AG09319 (cell line): Measurements from ENCODE around the gene GTF2E1.
"Not testable (repeated sequence)": the region's sequence is repeated elsewhere in the genome, so short reads cannot be mapped to it uniquely, and the experiment has no call there.

Source experiments
- DNase-seq: peaks from one replicate; pipeline ENCODE4 v3.0.0-alpha.2; 2010; ENCODE audit warnings: low read depth; ENCODE audit errors: extremely low read depth
- CTCF ChIP-seq: IDR thresholded peaks from 2 replicates; pipeline ENCODE4 v1.5.1; 2011; ENCODE audit warnings: low read depth, mild to moderate bottlenecking, inconsistent platforms, low read length, moderate library complexity

GTF2E1 gene

GRCh38 chr3:120756061-120756460 lies 13.5 kb downstream of the GTF2E1 start:
- no peak for TF ChIP-seq CTCF
- no peak for DNase-seq

DNA sequence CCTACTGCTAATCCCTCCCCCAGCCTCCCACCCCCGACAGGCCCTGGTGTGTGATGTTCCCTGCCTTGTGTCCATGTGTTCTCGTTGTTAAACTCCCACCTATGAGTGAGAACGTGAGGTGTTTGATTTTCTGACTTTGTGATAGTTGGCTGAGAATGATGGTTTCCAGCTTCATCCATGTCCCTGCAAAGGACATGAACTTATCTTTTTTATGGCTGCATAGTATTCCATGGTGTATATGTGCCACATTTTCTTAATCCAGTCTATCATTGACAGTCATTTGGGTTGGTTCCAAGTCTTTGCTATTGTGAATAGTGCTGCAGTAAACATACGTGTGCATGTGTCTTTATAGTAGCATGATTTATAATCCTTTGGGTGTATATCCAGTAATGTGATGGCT lies 16.0 kb downstream of the GTF2E1 start:
- not testable (repeated sequence) for DNase-seq

DNA sequence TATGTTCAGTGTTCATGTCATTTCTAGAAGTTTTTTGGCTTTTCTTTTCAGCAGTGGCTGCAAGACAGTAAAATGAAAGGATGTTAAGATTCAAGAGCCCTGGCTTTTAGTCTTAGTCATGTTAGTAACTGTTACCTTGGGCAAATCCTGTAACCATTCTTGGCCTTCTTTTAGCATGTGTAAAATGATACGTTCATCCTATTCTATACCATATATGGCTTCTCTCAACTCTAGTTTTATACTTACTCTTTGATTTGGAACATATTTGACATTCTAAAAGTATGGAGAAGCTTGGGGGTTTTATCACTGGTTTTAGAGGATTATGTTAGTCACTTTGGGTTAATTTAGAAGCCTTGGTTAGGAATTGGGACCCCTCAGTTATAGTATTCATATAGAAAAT lies 20.1 kb downstream of the GTF2E1 start:
- no peak for DNase-seq
- TF ChIP-seq CTCF = no peak

DNA sequence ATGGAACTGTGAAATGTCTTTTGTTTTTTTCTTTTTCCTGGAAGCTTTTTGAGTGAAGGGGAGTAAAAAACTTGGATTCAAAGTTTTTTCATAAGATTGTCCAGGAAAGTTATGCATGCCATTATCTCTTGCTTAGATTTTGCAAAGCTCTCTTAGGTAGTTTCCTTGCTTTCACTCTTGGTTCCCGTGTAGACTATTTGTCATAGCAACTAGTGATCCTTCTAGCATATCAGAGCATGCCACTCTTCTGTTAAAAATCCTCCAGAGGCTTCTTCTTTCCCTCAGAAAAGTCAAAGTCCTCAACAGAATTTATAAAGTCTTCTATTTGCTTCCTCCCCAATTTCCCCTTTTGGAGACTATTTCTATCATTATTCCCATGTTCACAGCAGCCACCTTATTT lies 21.1 kb downstream of the GTF2E1 start:
- DNase-seq = no peak
- no peak for TF ChIP-seq CTCF

DNA sequence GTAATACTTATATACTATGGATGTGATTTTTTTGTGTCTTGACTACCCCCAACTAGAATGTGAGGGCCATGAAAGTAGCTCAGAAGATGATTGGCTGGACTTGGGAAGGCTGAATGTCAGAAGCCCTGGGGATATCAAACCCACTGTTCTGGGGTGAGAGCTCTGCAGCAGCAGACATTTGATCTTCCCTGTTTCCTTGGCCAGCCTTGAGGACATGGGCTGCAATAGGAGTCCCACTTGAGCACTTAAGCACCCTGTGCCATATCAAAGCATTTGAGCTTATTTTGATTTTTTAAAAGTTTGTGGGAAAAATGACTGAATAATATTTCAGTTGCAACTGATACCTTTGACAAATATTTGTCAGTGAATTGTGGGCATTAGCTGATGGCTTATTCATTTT lies 21.7 kb downstream of the GTF2E1 start:
- no peak for DNase-seq
- no peak for TF ChIP-seq CTCF

GRCh38 chr3:120765830-120766493 lies 23.4 kb downstream of the GTF2E1 start:
- no peak for DNase-seq

DNA sequence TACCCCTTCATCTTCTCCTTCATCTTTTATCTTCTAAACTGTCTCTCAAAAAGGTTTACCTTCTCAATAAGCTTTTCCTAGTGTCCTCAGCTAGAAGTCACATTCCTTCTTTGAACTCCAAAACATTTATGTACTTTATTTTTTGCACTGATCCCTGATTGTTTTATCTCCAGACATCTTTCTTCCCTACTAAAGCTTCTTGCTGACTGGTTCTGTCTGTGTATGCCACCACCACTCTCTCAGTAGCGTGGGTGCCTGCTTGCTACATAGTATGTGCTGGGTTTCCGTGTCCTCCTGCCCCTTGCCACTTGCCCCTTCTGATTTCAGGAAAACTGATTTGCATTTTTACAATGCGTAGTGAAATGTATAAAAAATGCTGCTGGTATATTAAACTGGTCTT lies 24.0 kb downstream of the GTF2E1 start:
- DNase-seq = no peak
- no peak for TF ChIP-seq CTCF

More at GRCh38 chr3:120765830-120766493, 23.4 kb downstream of the GTF2E1 start:
- TF ChIP-seq CTCF = no peak

GRCh38 chr3:120767106-120767505 lies 24.6 kb downstream of the GTF2E1 start:
- no peak for TF ChIP-seq CTCF
- peak; percentile 52 for DNase-seq
